K562 (cell line): ENCODE results near the gene MYADM. TPM values are rescaled to one million over a fixed set of nuclear protein-coding genes. Genes with fewer than 3 reads are reported as not detected.

Source experiments
- ATF3 ChIP-seq, 2 experiments: fragments of 450-650 bp in 1 of 2; sonication (generic) in 1 of 2; formaldehyde crosslinking in 1 of 2; IDR thresholded peaks in 1 of 2; conservative IDR thresholded peaks in 1 of 2; 2 replicates each; pipeline versions ENCODE4 v1.6.1 to v1.8.1; 2016 to 2023; ENCODE audit warnings: mild to moderate bottlenecking in 2 of 2, moderate library complexity in 2 of 2, inconsistent platforms in 1 of 2, missing genetic modification reagents in 1 of 2
- CHAMP1 ChIP-seq: fragments of 450-650 bp; IDR thresholded peaks from 2 replicates; pipeline ENCODE4 v1.6.1; 2016; ENCODE audit warnings: mild to moderate bottlenecking
- CREBBP ChIP-seq: IDR thresholded peaks from one replicate; pipeline ENCODE4 v1.6.1; 2012; ENCODE audit warnings: low read depth, mild to moderate bottlenecking, control low read depth, inconsistent platforms, low read length
- DEAF1 ChIP-seq: fragments of 450-650 bp; formaldehyde crosslinking; IDR thresholded peaks from 2 replicates; pipeline ENCODE4 v1.4.0; 2020; ENCODE audit warnings: mild to moderate bottlenecking, moderate library complexity
- EHMT2 ChIP-seq: fragments of 450-650 bp; IDR thresholded peaks from 2 replicates; pipeline ENCODE4 v1.6.1; 2018; ENCODE audit warnings: antibody characterized with exemption
- ETV6 ChIP-seq, 3 experiments: fragments of 150-350 bp in 1 of 3; sonication (generic) in 1 of 3; formaldehyde crosslinking in 1 of 3; IDR thresholded peaks; 2 replicates each; pipeline versions ENCODE4 v1.6.1 to v1.8.0; 2014 to 2022; ENCODE audit warnings: borderline replicate concordance in 2 of 3, low read depth in 2 of 3, antibody characterized with exemption in 1 of 3, low read length in 1 of 3, mild to moderate bottlenecking in 1 of 3, missing genetic modification reagents in 1 of 3
- IRF9 ChIP-seq: fragments of 450-650 bp; IDR thresholded peaks from 2 replicates; pipeline ENCODE4 v1.6.1; 2016; ENCODE audit warnings: missing biosample characterization, missing genetic modification characterization
- MAFF ChIP-seq: IDR thresholded peaks from 2 replicates; pipeline ENCODE4 v1.6.1; 2012; ENCODE audit warnings: low read length, improper control_type of control experiment
- MIER1 ChIP-seq: fragments of 450-650 bp; IDR thresholded peaks from 2 replicates; pipeline ENCODE4 v1.6.1; 2016; ENCODE audit warnings: antibody characterized with exemption, mild to moderate bottlenecking, low read depth
- POLR2G ChIP-seq: fragments of 200-400 bp; formaldehyde crosslinking; IDR thresholded peaks from 2 replicates; pipeline ENCODE4 v1.6.1; 2017; ENCODE audit warnings: low read depth, mild to moderate bottlenecking, antibody characterized with exemption, low read length, moderate library complexity
- PTRF ChIP-seq: fragments of 450-650 bp; IDR thresholded peaks from 2 replicates; pipeline ENCODE4 v1.6.1; 2016; ENCODE audit warnings: mild to moderate bottlenecking, missing genetic modification characterization, missing compliant biosample characterization
- SMARCA5 ChIP-seq: fragments of 450-650 bp; IDR thresholded peaks from 2 replicates; pipeline ENCODE4 v1.6.1; 2016
- SPI1 ChIP-seq: IDR thresholded peaks from 2 replicates; pipeline ENCODE4 v1.6.1; 2011; ENCODE audit warnings: low read depth, low read length, control low read depth, borderline replicate concordance
- SRF ChIP-seq, 2 experiments: fragments of 250-450, 450-650 bp in 1 of 2; sonication (Bioruptor Pico) in 1 of 2; sonication (generic) in 1 of 2; formaldehyde crosslinking; IDR thresholded peaks; 2 replicates each; pipeline versions ENCODE4 v1.5.0 to v1.5.1; 2020 to 2022; ENCODE audit warnings: mild to moderate bottlenecking in 1 of 2, missing genetic modification reagents in 1 of 2
- TGIF2 ChIP-seq: sonication (generic); formaldehyde crosslinking; IDR thresholded peaks from 2 replicates; pipeline ENCODE4 v1.8.1; 2022; ENCODE audit warnings: mild to moderate bottlenecking, missing genetic modification reagents, moderate library complexity
- ZNF217 ChIP-seq: sonication (generic); formaldehyde crosslinking; IDR thresholded peaks from 2 replicates; pipeline ENCODE4 v1.8.0; 2022; ENCODE audit warnings: mild to moderate bottlenecking, missing genetic modification reagents
- ZNF764 ChIP-seq: fragments of 250-450 bp; sonication (Bioruptor Pico); IDR thresholded peaks from 2 replicates; pipeline ENCODE4 v1.4.0; 2020; ENCODE audit warnings: low read depth, mild to moderate bottlenecking, moderate library complexity
- polyA plus RNA-seq, 8 experiments: library from polyadenylated mRNA; depleted of rRNA in 4 of 8; stranded (reverse) in 5 of 8; unstranded in 3 of 8; fragments of >200 nt; fragmentation: Nextera tagmentation in 2 of 8; fragmentation: Illumina TruSeq in 1 of 8; extraction: Ambion mirVana in 2 of 8; extraction: Trizol in 1 of 8; gene quantifications; 2 replicates each; pipeline versions ENCODE4 v1.2.1 to v1.2.3, GENCODE V29; 2011 to 2014; ENCODE audit warnings: inconsistent platforms in 1 of 8, missing spikeins in 1 of 8
- total RNA-seq, 7 experiments: library from RNA; depleted of rRNA in 6 of 7; stranded (reverse); fragments of >200 nt in 6 of 7; fragmentation: Illumina TruSeq in 2 of 7; extraction: Trizol in 2 of 7; gene quantifications; 2 replicates each; pipeline versions ENCODE4 v1.2.1 to v1.2.3, GENCODE V29; 2011 to 2021; ENCODE audit warnings: low replicate concordance in 1 of 7

MYADM gene
- total and polyA plus RNA-seq, 9 of the 15 experiments (the other 6 are each of a cell fraction or from before 2014, with no cell fraction given), result 4.5 to 70.3 (median 14.4) TPM

GRCh38 chr19:53824134-53824611 is 43.5 kb upstream of the MYADM start, which contains the start of gene NLRP12 (continued):
- TF ChIP-seq ETV6 (IDR thresholded peaks at IDR 0.05; ENCODE audit: borderline replicate concordance in 1 of 2, low read depth in 2 of 2, low read length in 1 of 2) (0 out of 4 replicates have a peak, but pooled peaks of 1 of the 2 experiments have one; percentile 58), ETV6 (CRISPR knock-in tag; IDR thresholded peaks at IDR 0.05; ENCODE audit: borderline replicate concordance) (no peak), IRF9 (no peak), SRF (CRISPR knock-in tag; IDR thresholded peaks at IDR 0.05) (no peak), DEAF1 (CRISPR knock-in tag) (no peak), ZNF217 (CRISPR knock-in tag) (no peak), ATF3 (IDR thresholded peaks at IDR 0.05) (peak; percentile 71), ATF3 (CRISPR knock-in tag; conservative IDR thresholded peaks at IDR 0.05) (no peak), PTRF (tag) (no peak), ZNF764 (CRISPR knock-in tag) (no peak), POLR2G (no peak), MIER1 (no peak), MAFF (no peak), CREBBP (no peak), TGIF2 (no peak), SPI1 (peak; percentile 44; the same call in 1 of the 2 replicates), SMARCA5 (no peak), EHMT2 (no peak), CHAMP1 (no peak)
